Measurements from ENCODE around the gene CALN1. TPM values are rescaled to one million over a fixed set of nuclear protein-coding genes. Genes with fewer than 3 reads are reported as not detected.

CALN1 gene
- total RNA-seq, 2 donors from 2014 or later: 4.3 to 6.9 TPM

DNA sequence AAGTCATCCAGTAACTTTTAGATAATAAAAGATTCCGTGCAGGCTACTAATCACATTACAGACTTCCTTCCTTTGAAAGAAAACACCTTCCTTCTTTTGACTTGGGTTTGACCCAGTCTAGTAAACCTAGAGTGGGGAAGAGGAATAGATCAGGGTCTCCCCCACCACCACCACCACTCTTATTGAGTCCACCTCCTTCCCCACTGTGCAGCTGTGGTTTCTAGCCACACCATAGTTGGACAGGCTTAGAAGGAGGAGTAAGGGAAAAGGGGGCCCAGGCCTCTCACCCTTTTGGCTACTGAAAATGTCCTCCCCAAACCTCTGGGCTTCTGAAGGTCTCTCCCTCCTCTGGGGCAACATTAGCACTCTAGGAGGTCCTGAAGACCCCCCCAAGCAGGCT, 372.7 kb downstream of the CALN1 start:
- Mint-ChIP-seq H3K4me3 (no peak overlapping the region), H3K27ac (no peak overlapping the region), H3K4me1 (no peaks in the 10 kb centered on the region), H3K9me3 (peaks cover 5% of the 10 kb centered on the region), H3K27me3 (ENCODE audit: insufficient read depth) (no peaks in the 10 kb centered on the region), H3K36me3 (ENCODE audit: low read depth) (peaks cover 5% of the 10 kb centered on the region)
- 80 to 100% methylated on average over 1 of the region's 1 CpG for WGBS, 2 experiments (ENCODE audit: insufficient coverage in 1 of 2, insufficient read length in 1 of 2)
- H3K36me3 ChIP-seq (ENCODE audit: control insufficient read depth, insufficient read depth, low read length): no peaks in the 10 kb centered on the region
- no peak for DNase-seq
- TF ChIP-seq CTCF (conservative IDR thresholded peaks at IDR 0.05): no peak
- peaks cover 10% of the 10 kb centered on the region for H3K9me3 ChIP-seq (ENCODE audit: control insufficient read depth, low read length)
- no peak overlapping the region for H3K9ac ChIP-seq (ENCODE audit: extremely low read depth, low read length, poor library complexity, severe bottlenecking)
- no peaks in the 10 kb centered on the region for H3K27me3 ChIP-seq (ENCODE audit: control insufficient read depth, insufficient read depth, low read length, poor library complexity, severe bottlenecking)
- no peaks in the 10 kb centered on the region for H3K4me1 ChIP-seq (ENCODE audit: control insufficient read depth, insufficient read depth, low read length)
- H3K4me3 ChIP-seq (ENCODE audit: low read length): no peak overlapping the region
- no peak overlapping the region for H3K27ac ChIP-seq (ENCODE audit: low read depth, low read length)

GRCh38 chr7:72038022-72038732, 374.0 kb downstream of the CALN1 start:
- peaks cover 10% of the 10 kb centered on the region for H3K9me3 ChIP-seq (ENCODE audit: control insufficient read depth, low read length)
- Mint-ChIP-seq H3K27ac (no peak overlapping the region), H3K4me1 (no peaks in the 10 kb centered on the region), H3K27me3 (ENCODE audit: insufficient read depth) (no peaks in the 10 kb centered on the region), H3K36me3 (ENCODE audit: low read depth) (peaks cover 5% of the 10 kb centered on the region), H3K9me3 (peaks cover 5% of the 10 kb centered on the region), H3K4me3 (no peak overlapping the region)
- no peaks in the 10 kb centered on the region for H3K27me3 ChIP-seq (ENCODE audit: control insufficient read depth, insufficient read depth, low read length, poor library complexity, severe bottlenecking)
- H3K36me3 ChIP-seq (ENCODE audit: control insufficient read depth, insufficient read depth, low read length): no peaks in the 10 kb centered on the region
- no peaks in the 10 kb centered on the region for H3K4me1 ChIP-seq (ENCODE audit: control insufficient read depth, insufficient read depth, low read length)
- H3K9ac ChIP-seq (ENCODE audit: extremely low read depth, low read length, poor library complexity, severe bottlenecking): no peak overlapping the region
- no peak overlapping the region for H3K4me3 ChIP-seq (ENCODE audit: low read length)
- DNase-seq: no peak
- WGBS, 2 experiments (ENCODE audit: insufficient coverage in 1 of 2, insufficient read length in 1 of 2): 50 to 90% methylated on average over 1 to 5 of the region's 5 CpGs
- no peak overlapping the region for H3K27ac ChIP-seq (ENCODE audit: low read depth, low read length)
- no peak for TF ChIP-seq CTCF (conservative IDR thresholded peaks at IDR 0.05)

- Mint-ChIP-seq H3K36me3 (ENCODE audit: low read depth) (peaks cover 5% of the 10 kb centered on the region), H3K27me3 (ENCODE audit: insufficient read depth) (no peaks in the 10 kb centered on the region), H3K4me1 (no peaks in the 10 kb centered on the region), H3K9me3 (peaks cover 5% of the 10 kb centered on the region), H3K4me3 (no peak overlapping the region), H3K27ac (no peak overlapping the region)
- DNase-seq: no peak
- no peaks in the 10 kb centered on the region for H3K4me1 ChIP-seq (ENCODE audit: control insufficient read depth, insufficient read depth, low read length)
- H3K9ac ChIP-seq (ENCODE audit: extremely low read depth, low read length, poor library complexity, severe bottlenecking): no peak overlapping the region
- no peak overlapping the region for H3K4me3 ChIP-seq (ENCODE audit: low read length)
- no peaks in the 10 kb centered on the region for H3K27me3 ChIP-seq (ENCODE audit: control insufficient read depth, insufficient read depth, low read length, poor library complexity, severe bottlenecking)
- H3K27ac ChIP-seq (ENCODE audit: low read depth, low read length): no peak overlapping the region
- TF ChIP-seq CTCF (conservative IDR thresholded peaks at IDR 0.05): no peak
- WGBS, 2 experiments (ENCODE audit: insufficient coverage in 1 of 2, insufficient read length in 1 of 2): 93% methylated on average over 2 of the region's 2 CpGs; no CpG with 5 or more reads in 1 of the 2 experiments
- no peaks in the 10 kb centered on the region for H3K36me3 ChIP-seq (ENCODE audit: control insufficient read depth, insufficient read depth, low read length)
- peaks cover 10% of the 10 kb centered on the region for H3K9me3 ChIP-seq (ENCODE audit: control insufficient read depth, low read length)
These were observed 374.6 kb downstream of the CALN1 start for GRCh38 chr7:72037516-72037915.

Measured in endodermal cell (in vitro differentiated cells).